SK-N-SH (cell line): Measurements from ENCODE around the gene SPIRE1. TPM values are rescaled to one million over a fixed set of nuclear protein-coding genes. Genes with fewer than 3 reads are reported as not detected.

ENCODE experiments used
- CTCF ChIA-PET: fragments of 300-600, 350-600 bp; formaldehyde crosslinking; extraction: SDS; loops from one replicate; lab custom pipeline; 2021; lab: Yijun Ruan, JAX
- POLR2A ChIA-PET: fragments of 350-600 bp; sonication (Branson Sonifier 250); formaldehyde crosslinking; extraction: SDS; loops from one replicate; lab custom pipeline; 2020; ENCODE audit warnings: antibody characterized with exemption, inconsistent platforms; lab: Yijun Ruan, JAX
- DNase-seq: peaks from one replicate; pipeline ENCODE4 v3.0.0; 2012
- H2AFZ ChIP-seq: fragments of 200-600 bp; sonication (generic); 2 replicates; pipeline ENCODE4 v1.8.1; 2016; ENCODE audit warnings: antibody characterized with exemption, mild to moderate bottlenecking, low read depth
- H3F3A ChIP-seq: fragments of 200-600 bp; sonication (generic); replicated peaks from 2 replicates; pipeline ENCODE3; 2016; ENCODE audit warnings: antibody characterized with exemption, mild to moderate bottlenecking; ENCODE audit not compliant: insufficient read depth
- H3K27ac ChIP-seq, 2 experiments: fragments of 200-500 bp in 1 of 2; fragments of 200-600 bp in 1 of 2; sonication (Bioruptor generic) in 1 of 2; sonication (generic), shearing (Covaris generic) in 1 of 2; 2 replicates each; pipeline versions ENCODE4 v1.5.1 to v1.6.1; 2014 to 2016; ENCODE audit warnings: low read depth in 2 of 2, inconsistent platforms in 1 of 2, low read length in 1 of 2, mild to moderate bottlenecking in 1 of 2, mixed read lengths in 1 of 2
- H3K27me3 ChIP-seq: fragments of 200-600 bp; sonication (generic), shearing (Covaris generic); 2 replicates; pipeline ENCODE4 v1.6.1; 2016; ENCODE audit warnings: mixed run types; ENCODE audit not compliant: insufficient read depth
- H3K36me3 ChIP-seq, 2 experiments: fragments of 200-500 bp in 1 of 2; fragments of 200-600 bp in 1 of 2; sonication (Bioruptor generic) in 1 of 2; sonication (generic) in 1 of 2; replicated peaks in 1 of 2; 2 replicates each; pipeline versions ENCODE3 to v1.5.1; 2014 to 2016; ENCODE audit warnings: low read length in 1 of 2, mild to moderate bottlenecking in 1 of 2; ENCODE audit not compliant: insufficient read depth in 2 of 2, control insufficient read depth in 1 of 2
- H3K4me1 ChIP-seq, 2 experiments: fragments of 200-500 bp in 1 of 2; fragments of 200-600 bp in 1 of 2; sonication (Bioruptor generic) in 1 of 2; sonication (generic), shearing (Covaris generic) in 1 of 2; 2 replicates each; pipeline versions ENCODE4 v1.5.1 to v1.6.1; 2014 to 2016; ENCODE audit warnings: low read depth in 1 of 2, low read length in 1 of 2, mixed run types in 1 of 2; ENCODE audit not compliant: insufficient read depth in 2 of 2, control insufficient read depth in 1 of 2
- H3K4me2 ChIP-seq: fragments of 200-600 bp; sonication (generic), shearing (Covaris generic); 2 replicates; pipeline ENCODE4 v1.6.1; 2017; ENCODE audit warnings: mixed run types
- H3K4me3 ChIP-seq, 2 experiments: fragments of 200-500 bp in 1 of 2; fragments of 200-600 bp in 1 of 2; sonication (Bioruptor generic) in 1 of 2; sonication (generic), shearing (Covaris generic) in 1 of 2; 2 replicates each; pipeline versions ENCODE4 v1.5.1 to v1.8.1; 2014 to 2016; ENCODE audit warnings: low read depth in 2 of 2, inconsistent platforms in 1 of 2, low read length in 1 of 2, mild to moderate bottlenecking in 1 of 2, mixed read lengths in 1 of 2, moderate library complexity in 1 of 2
- H3K79me2 ChIP-seq: fragments of 200-600 bp; sonication (generic); 2 replicates; pipeline ENCODE4 v1.8.1; 2017; ENCODE audit warnings: mild to moderate bottlenecking; ENCODE audit not compliant: insufficient read depth
- H3K9ac ChIP-seq: fragments of 200-600 bp; sonication (generic); 2 replicates; pipeline ENCODE4 v1.6.1; 2017; ENCODE audit warnings: mixed run types
- H3K9me2 ChIP-seq: fragments of 200-600 bp; sonication (generic); 2 replicates; pipeline ENCODE4 v1.6.1; 2017; ENCODE audit warnings: mixed run types
- H3K9me3 ChIP-seq: fragments of 200-600 bp; sonication (generic); 2 replicates; pipeline ENCODE4 v1.6.1; 2017; ENCODE audit warnings: mixed run types, mild to moderate bottlenecking, moderate library complexity
- H4K20me1 ChIP-seq: fragments of 200-600 bp; sonication (generic); 2 replicates; pipeline ENCODE4 v1.6.1; 2017; ENCODE audit warnings: mild to moderate bottlenecking, mixed run types; ENCODE audit not compliant: insufficient read depth
- CHD2 ChIP-seq: fragments of 150-350 bp; IDR thresholded peaks from 2 replicates; pipeline ENCODE4 v1.6.1; 2018; ENCODE audit warnings: low read length; ENCODE audit not compliant: partially characterized antibody
- ELF1 ChIP-seq: IDR thresholded peaks from 2 replicates; pipeline ENCODE4 v1.4.0; 2012
- EP300 ChIP-seq, 2 experiments: IDR thresholded peaks; 2 replicates each; pipeline versions ENCODE4 v1.4.0 to v1.6.1; 2012; ENCODE audit warnings: borderline replicate concordance in 1 of 2, low read depth in 1 of 2, low read length in 1 of 2
- FOSL2 ChIP-seq: IDR thresholded peaks from 2 replicates; pipeline ENCODE4 v1.4.0; 2012; ENCODE audit warnings: low read depth, mild to moderate bottlenecking, moderate library complexity, borderline replicate concordance
- GABPA ChIP-seq: IDR thresholded peaks from 2 replicates; pipeline ENCODE4 v1.4.0; 2012; ENCODE audit warnings: low read depth, mild to moderate bottlenecking
- JUND ChIP-seq: IDR thresholded peaks from 2 replicates; pipeline ENCODE4 v1.4.0; 2012
- MXI1 ChIP-seq: IDR thresholded peaks from 2 replicates; pipeline ENCODE4 v1.6.1; 2012; ENCODE audit warnings: mild to moderate bottlenecking, low read depth, low read length, improper control_type of control experiment
- NRF1 ChIP-seq: IDR thresholded peaks from 2 replicates; pipeline ENCODE4 v1.6.1; 2012; ENCODE audit warnings: low read depth, mild to moderate bottlenecking, low read length
- RAD21 ChIP-seq: IDR thresholded peaks from 2 replicates; pipeline ENCODE4 v1.6.1; 2012; ENCODE audit warnings: mild to moderate bottlenecking, low read length
- RCOR1 ChIP-seq: fragments of 150-350 bp; IDR thresholded peaks from 2 replicates; pipeline ENCODE4 v1.6.1; 2017; ENCODE audit warnings: antibody characterized with exemption, low read length
- TAF1 ChIP-seq: IDR thresholded peaks from 2 replicates; pipeline ENCODE4 v1.6.1; 2012; ENCODE audit warnings: low read depth, mild to moderate bottlenecking, low read length, moderate library complexity, borderline replicate concordance
- WGBS: methylation state at CpG from one replicate; pipeline ENCODE4 v1.1.6; 2017; ENCODE audit warnings: low lambda C conversion rate; 5-methylcytosine and 5-hydroxymethylcytosine counted together
- polyA plus RNA-seq, 3 experiments: library from polyadenylated mRNA; depleted of rRNA; stranded (reverse); fragments of >200 nt; gene quantifications; 2 replicates each; pipeline ENCODE4 v1.2.3, GENCODE V29; 2012
- TF ChIP-seq, protein P1 (sequence below): fragments of 200-600 bp; sonication (generic); IDR thresholded peaks from 2 replicates; pipeline ENCODE4 v1.6.1; 2017; ENCODE audit warnings: antibody characterized with exemption, mild to moderate bottlenecking, moderate library complexity
- TF ChIP-seq, protein P2 (sequence below): IDR thresholded peaks from 2 replicates; pipeline ENCODE4 v1.6.1; 2012; ENCODE audit warnings: mild to moderate bottlenecking, low read depth, low read length, moderate library complexity

SPIRE1 gene
- polyA plus RNA-seq, 1 of the 3 experiments (the other 2 are of a cell fraction) = 6.7 TPM

DNA sequence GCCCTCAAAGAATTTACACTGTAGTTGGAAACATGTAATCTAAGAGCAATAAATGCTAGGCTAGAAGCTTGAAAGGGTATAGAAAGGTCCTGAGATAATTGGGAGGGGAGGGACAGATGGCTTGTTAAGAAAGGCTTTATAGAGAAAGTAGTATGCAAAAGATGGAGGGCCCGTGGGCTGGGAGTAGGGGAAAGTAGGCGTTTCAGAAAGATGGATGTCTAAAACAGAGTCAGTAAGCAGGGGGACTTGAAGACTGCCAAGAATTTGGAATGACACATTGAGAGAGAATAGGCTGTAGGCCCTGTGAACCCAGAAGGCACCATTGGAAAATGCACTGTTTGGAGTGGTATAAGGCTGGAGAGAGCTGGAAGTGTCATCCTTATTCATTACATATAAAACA is 45.8 kb upstream of the SPIRE1 start:
- Histone ChIP-seq H3K79me2 (peaks cover 81% of the 10 kb centered on the region), H3K9me2 (no peaks in the 10 kb centered on the region), H3K27ac (peak overlapping the region; percentile 92 to 96), H3K27me3 (no peaks in the 10 kb centered on the region), H4K20me1 (peaks cover 16% of the 10 kb centered on the region), H3K9me3 (no peaks in the 10 kb centered on the region), H3K4me3 (peak overlapping the region; percentile 91 to 100), H3K9ac (peak overlapping the region; percentile 99), H2AFZ (peak overlapping the region; percentile 94), H3K4me2 (peak overlapping the region; percentile 78), H3K4me1 (peaks cover 13 to 15% of the 10 kb centered on the region in 2 experiments; a peak in 3 of 4 replicates), H3K36me3 (peaks cover 27 to 34% of the 10 kb centered on the region in 2 experiments), H3F3A (peaks cover 32% of the 10 kb centered on the region)
- peak; percentile 34 for DNase-seq
- no peak for TF ChIP-seq CHD2
- no peak for TF ChIP-seq GABPA
- no peak for TF ChIP-seq RCOR1
- no peak for TF ChIP-seq ELF1
- TF ChIP-seq FOSL2 = no peak
- WGBS = 2% methylated on average over 2 of the region's 2 CpGs
- POLR2A ChIA-PET = no interaction called here
- CTCF ChIA-PET = interaction anchor here (1.2 to 1.5 kb wide), 2 partner anchors 15 to 24 kb away, joined by 3 to 4 read pairs; no protein-coding TSS in a partner anchor

DNA sequence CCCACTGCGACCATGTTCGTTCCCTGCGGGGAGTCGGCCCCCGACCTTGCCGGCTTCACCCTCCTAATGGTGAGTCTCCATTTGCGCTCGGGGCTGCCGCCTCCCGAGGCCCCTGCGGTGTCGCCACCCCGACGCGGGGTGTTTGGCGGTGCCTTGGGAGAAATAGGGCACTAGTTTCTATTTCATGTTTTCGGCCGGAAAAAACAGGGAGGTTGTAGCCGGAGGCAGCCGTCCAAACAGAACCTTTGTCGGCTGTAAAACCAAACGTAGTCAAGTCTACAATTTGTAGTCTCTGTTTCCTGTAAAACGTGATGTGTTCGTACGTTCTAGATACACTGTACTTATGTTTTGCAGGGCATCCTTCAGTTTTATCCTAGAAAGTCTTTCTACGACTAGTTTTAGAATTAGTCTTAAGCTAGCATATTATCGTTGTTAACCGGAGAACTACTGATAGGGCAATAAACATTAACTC is 45.2 kb upstream of the SPIRE1 start:
- peak overlapping the region; percentile 99 for H3K9ac ChIP-seq
- peaks cover 30 to 36% of the 10 kb centered on the region in 2 experiments for H3K36me3 ChIP-seq
- 2% methylated on average over 11 of the region's 28 CpGs for WGBS
- POLR2A ChIA-PET = interaction anchor here (0.7 to 1.5 kb wide), 3 partner anchors 20 to 295 kb away, joined by 3 to 5 read pairs (median 4); partner anchors contain the start of gene PRELID3A
- H3K4me2 ChIP-seq = peak overlapping the region; percentile 78
- H3K27ac ChIP-seq = peak overlapping the region; percentile 92 to 96
- H3K4me3 ChIP-seq = peak overlapping the region; percentile 91 to 100
- H3K4me1 ChIP-seq = peaks cover 13 to 15% of the 10 kb centered on the region in 2 experiments; a peak in 3 of 4 replicates
- TF ChIP-seq JUND (no peak), EP300 (IDR thresholded peaks at IDR 0.05; ENCODE audit: borderline replicate concordance in 1 of 2, low read depth in 1 of 2, low read length in 1 of 2) (no peak)
- CTCF ChIA-PET = interaction anchor here (1.2 to 1.5 kb wide), 3 partner anchors 16 to 312 kb away, joined by 3 to 5 read pairs (median 4); no protein-coding TSS in a partner anchor
- no peak for DNase-seq
- H3K9me2 ChIP-seq = no peaks in the 10 kb centered on the region
- no peaks in the 10 kb centered on the region for H3K27me3 ChIP-seq
- H3F3A ChIP-seq = peaks cover 32% of the 10 kb centered on the region
- no peaks in the 10 kb centered on the region for H3K9me3 ChIP-seq
- peaks cover 81% of the 10 kb centered on the region for H3K79me2 ChIP-seq
- H2AFZ ChIP-seq = peak overlapping the region; percentile 94
- peaks cover 16% of the 10 kb centered on the region for H4K20me1 ChIP-seq

DNA sequence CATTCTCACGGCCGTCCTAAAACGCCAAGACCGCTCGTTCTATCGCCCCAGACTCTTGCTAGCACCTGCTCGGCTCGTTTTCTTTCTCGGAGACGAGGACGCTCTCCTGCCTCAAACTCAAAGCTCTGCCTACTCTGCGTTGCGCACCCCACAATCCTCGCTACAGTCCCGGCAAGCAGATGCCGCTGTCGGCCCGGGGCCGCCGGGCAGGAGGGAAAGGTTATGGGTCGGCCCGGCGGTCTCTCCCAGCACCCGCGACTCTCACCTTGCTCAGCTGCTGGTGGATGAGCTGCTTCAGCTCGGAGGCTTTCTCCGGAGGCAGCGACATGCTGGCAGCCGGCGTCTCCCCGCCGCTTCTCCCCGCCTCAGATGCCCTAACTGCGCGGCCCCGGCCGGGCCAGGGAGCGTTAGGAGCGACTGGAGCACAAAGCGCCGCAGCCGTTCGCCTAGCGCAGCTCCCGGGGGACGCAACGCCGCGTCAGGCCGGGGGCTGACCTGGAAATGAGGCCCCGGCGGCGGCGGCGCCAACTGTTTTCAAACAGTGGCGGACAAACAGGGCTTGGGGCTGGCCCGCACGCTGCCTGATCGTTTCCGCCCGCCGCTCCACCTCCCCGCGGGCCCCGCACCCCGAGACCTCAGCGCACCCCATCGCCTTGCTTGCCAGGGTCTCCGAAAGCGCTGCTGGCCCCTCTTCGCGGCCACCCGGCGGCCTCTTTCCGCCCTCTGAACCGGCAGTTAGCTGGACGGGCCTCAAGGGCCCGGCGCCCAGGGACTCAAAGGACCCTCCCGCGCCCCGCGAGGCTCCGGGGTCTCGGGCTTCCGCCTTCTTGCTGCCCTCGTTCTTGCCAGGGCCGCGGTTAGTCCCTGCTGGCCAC is 44.6 kb upstream of the SPIRE1 start, which contains the start of the genes CEP76 and PSMG2:
TSS of gene CEP76 (minus strand) at position 503 of the 875 bp plus-strand sequence. CDS start at position 328, 175 bp downstream.
TSS of gene PSMG2 (plus strand) at position 822 of the 875 bp plus-strand sequence. CDS start 66 bp downstream, outside the sequence.
- 1% methylated on average over 41 of the region's 89 CpGs for WGBS
- H3K27me3 ChIP-seq = no peaks in the 10 kb centered on the region
- peak within 1 kb of the TSS; percentile 91 to 100 for H3K4me3 ChIP-seq
- H3K9me3 ChIP-seq = no peaks in the 10 kb centered on the region
- peaks cover 77% of the 10 kb centered on the region for H3K79me2 ChIP-seq
- H3K27ac ChIP-seq = peak within 1 kb of the TSS; percentile 92 to 96
- peak within 1 kb of the TSS; percentile 99 for H3K9ac ChIP-seq
- no peaks in the 10 kb centered on the region for H3K9me2 ChIP-seq
- peak within 1 kb of the TSS; percentile 94 for H2AFZ ChIP-seq
- CTCF ChIA-PET = interaction anchor here (0.8 to 2.0 kb wide), 8 partner anchors 9 to 311 kb away, joined by 3 to 5 read pairs (median 4); no protein-coding TSS in a partner anchor
- peaks cover 16% of the 10 kb centered on the region for H4K20me1 ChIP-seq
- POLR2A ChIA-PET = interaction anchor here (0.7 to 1.5 kb wide), 8 partner anchors 8 to 295 kb away, joined by 3 to 5 read pairs (median 3); partner anchors contain the start of gene PRELID3A
- H3F3A ChIP-seq = peaks cover 32% of the 10 kb centered on the region
- H3K36me3 ChIP-seq = peaks cover 30 to 33% of the 10 kb centered on the region in 2 experiments
- H3K4me1 ChIP-seq = peaks cover 13 to 15% of the 10 kb centered on the region in 2 experiments; a peak in 3 of 4 replicates
- DNase-seq = peak; percentile 96
- peak within 1 kb of the TSS; percentile 78 for H3K4me2 ChIP-seq
- peak; percentile 89 for TF ChIP-seq MXI1
- TF ChIP-seq ELF1 = peak; percentile 91
- TF ChIP-seq, protein P1, sequence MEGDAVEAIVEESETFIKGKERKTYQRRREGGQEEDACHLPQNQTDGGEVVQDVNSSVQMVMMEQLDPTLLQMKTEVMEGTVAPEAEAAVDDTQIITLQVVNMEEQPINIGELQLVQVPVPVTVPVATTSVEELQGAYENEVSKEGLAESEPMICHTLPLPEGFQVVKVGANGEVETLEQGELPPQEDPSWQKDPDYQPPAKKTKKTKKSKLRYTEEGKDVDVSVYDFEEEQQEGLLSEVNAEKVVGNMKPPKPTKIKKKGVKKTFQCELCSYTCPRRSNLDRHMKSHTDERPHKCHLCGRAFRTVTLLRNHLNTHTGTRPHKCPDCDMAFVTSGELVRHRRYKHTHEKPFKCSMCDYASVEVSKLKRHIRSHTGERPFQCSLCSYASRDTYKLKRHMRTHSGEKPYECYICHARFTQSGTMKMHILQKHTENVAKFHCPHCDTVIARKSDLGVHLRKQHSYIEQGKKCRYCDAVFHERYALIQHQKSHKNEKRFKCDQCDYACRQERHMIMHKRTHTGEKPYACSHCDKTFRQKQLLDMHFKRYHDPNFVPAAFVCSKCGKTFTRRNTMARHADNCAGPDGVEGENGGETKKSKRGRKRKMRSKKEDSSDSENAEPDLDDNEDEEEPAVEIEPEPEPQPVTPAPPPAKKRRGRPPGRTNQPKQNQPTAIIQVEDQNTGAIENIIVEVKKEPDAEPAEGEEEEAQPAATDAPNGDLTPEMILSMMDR = no peak
- TF ChIP-seq, protein P2, sequence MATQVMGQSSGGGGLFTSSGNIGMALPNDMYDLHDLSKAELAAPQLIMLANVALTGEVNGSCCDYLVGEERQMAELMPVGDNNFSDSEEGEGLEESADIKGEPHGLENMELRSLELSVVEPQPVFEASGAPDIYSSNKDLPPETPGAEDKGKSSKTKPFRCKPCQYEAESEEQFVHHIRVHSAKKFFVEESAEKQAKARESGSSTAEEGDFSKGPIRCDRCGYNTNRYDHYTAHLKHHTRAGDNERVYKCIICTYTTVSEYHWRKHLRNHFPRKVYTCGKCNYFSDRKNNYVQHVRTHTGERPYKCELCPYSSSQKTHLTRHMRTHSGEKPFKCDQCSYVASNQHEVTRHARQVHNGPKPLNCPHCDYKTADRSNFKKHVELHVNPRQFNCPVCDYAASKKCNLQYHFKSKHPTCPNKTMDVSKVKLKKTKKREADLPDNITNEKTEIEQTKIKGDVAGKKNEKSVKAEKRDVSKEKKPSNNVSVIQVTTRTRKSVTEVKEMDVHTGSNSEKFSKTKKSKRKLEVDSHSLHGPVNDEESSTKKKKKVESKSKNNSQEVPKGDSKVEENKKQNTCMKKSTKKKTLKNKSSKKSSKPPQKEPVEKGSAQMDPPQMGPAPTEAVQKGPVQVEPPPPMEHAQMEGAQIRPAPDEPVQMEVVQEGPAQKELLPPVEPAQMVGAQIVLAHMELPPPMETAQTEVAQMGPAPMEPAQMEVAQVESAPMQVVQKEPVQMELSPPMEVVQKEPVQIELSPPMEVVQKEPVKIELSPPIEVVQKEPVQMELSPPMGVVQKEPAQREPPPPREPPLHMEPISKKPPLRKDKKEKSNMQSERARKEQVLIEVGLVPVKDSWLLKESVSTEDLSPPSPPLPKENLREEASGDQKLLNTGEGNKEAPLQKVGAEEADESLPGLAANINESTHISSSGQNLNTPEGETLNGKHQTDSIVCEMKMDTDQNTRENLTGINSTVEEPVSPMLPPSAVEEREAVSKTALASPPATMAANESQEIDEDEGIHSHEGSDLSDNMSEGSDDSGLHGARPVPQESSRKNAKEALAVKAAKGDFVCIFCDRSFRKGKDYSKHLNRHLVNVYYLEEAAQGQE = no peak
- no peak for TF ChIP-seq RAD21
- peak; percentile 88 for TF ChIP-seq TAF1
- no peak for TF ChIP-seq NRF1
